Measurements from ENCODE around the gene NBEA.
"Not testable (repeated sequence)": the region's sequence is repeated elsewhere in the genome, so short reads cannot be mapped to it uniquely, and the experiment has no call there.

NBEA gene

GRCh38 chr13:35092251-35092650, 150.2 kb downstream of the NBEA start:
- no peak for DNase-seq

GRCh38 chr13:35092751-35093150, 150.7 kb downstream of the NBEA start:
- no peak for DNase-seq

GRCh38 chr13:35093356-35093755, 151.3 kb downstream of the NBEA start:
- DNase-seq, result no peak

GRCh38 chr13:35106771-35107170, 164.7 kb downstream of the NBEA start:
- DNase-seq, result not testable (repeated sequence)

- no peak for DNase-seq
Measured at GRCh38 chr13:35107535-35107934, 165.5 kb downstream of the NBEA start.

GRCh38 chr13:35113612-35114011, 171.5 kb downstream of the NBEA start:
- DNase-seq, result not testable (repeated sequence)

- no peak for DNase-seq
Measured at GRCh38 chr13:35127466-35127865, 185.4 kb downstream of the NBEA start.

GRCh38 chr13:35129500-35129899, 187.4 kb downstream of the NBEA start:
- DNase-seq, result no peak

- no peak for DNase-seq
Measured at GRCh38 chr13:35131471-35131870, 189.4 kb downstream of the NBEA start.

GRCh38 chr13:35136585-35136984, 194.5 kb downstream of the NBEA start:
- no peak for DNase-seq

- peak; percentile 3 for DNase-seq
Measured at GRCh38 chr13:35139591-35139990, 197.5 kb downstream of the NBEA start.

- DNase-seq, result no peak
Measured at GRCh38 chr13:35140321-35140720, 198.3 kb downstream of the NBEA start.

- no peak for DNase-seq
Measured at GRCh38 chr13:35140831-35141230, 198.8 kb downstream of the NBEA start.

- peak; percentile 1 for DNase-seq
Measured at GRCh38 chr13:35143123-35143522, 201.1 kb downstream of the NBEA start.

- no peak for DNase-seq
Measured at GRCh38 chr13:35144166-35144890, 202.3 kb downstream of the NBEA start.

GRCh38 chr13:35146686-35147085, 204.6 kb downstream of the NBEA start:
- DNase-seq, result no peak

GRCh38 chr13:35157143-35157755, 215.2 kb downstream of the NBEA start:
- DNase-seq, result peak; percentile 70

GRCh38 chr13:35159041-35159440, 217.0 kb downstream of the NBEA start:
- DNase-seq, result peak; percentile 39

- DNase-seq, result no peak
Measured at GRCh38 chr13:35160896-35161295, 218.8 kb downstream of the NBEA start.

GRCh38 chr13:35162420-35162819, 220.3 kb downstream of the NBEA start:
- peak; percentile 54 for DNase-seq

- DNase-seq, result no peak
Measured at GRCh38 chr13:35163674-35164073, 221.6 kb downstream of the NBEA start.

GRCh38 chr13:35164324-35164932, 222.4 kb downstream of the NBEA start:
- DNase-seq, result peak; percentile 69

- no peak for DNase-seq
Measured at GRCh38 chr13:35165205-35165604, 223.1 kb downstream of the NBEA start.

GRCh38 chr13:35179494-35179893, 237.4 kb downstream of the NBEA start:
- DNase-seq, result no peak

Measured in OCI-M1 (cell line).